HL-60 (cell line): ENCODE data around the gene DPYSL4.

ENCODE experiments used
- DNase-seq, 2 experiments: peaks; one replicate each; pipeline ENCODE4 v3.0.0-alpha.2; 2010 to 2020; ENCODE audit warnings: low read depth in 1 of 2, low spot score in 1 of 2
- H3K27ac ChIP-seq: fragments of 250-450 bp; sonication (Bioruptor Pico); replicated peaks from 2 replicates; pipeline ENCODE4 v1.5.1; 2020; ENCODE audit warnings: mild to moderate bottlenecking, moderate library complexity
- H3K27me3 ChIP-seq: fragments of 250-450 bp; sonication (Bioruptor Pico); 2 replicates; pipeline ENCODE4 v1.5.1; 2021; ENCODE audit warnings: mild to moderate bottlenecking, moderate library complexity; ENCODE audit not compliant: insufficient read depth, poor library complexity, severe bottlenecking
- H3K4me3 ChIP-seq: replicated peaks from 2 replicates; pipeline ENCODE4 v1.5.1; 2011; ENCODE audit warnings: mild to moderate bottlenecking, control low read depth, low read length; ENCODE audit not compliant: insufficient read depth
- GABPA ChIP-seq: IDR thresholded peaks from 2 replicates; pipeline ENCODE4 v1.6.1; 2012; ENCODE audit warnings: low read depth
- POLR2AphosphoS5 ChIP-seq: IDR thresholded peaks from 2 replicates; pipeline ENCODE4 v1.6.1; 2012; ENCODE audit warnings: low read depth
- REST ChIP-seq: IDR thresholded peaks from 2 replicates; pipeline ENCODE4 v1.6.1; 2012; ENCODE audit warnings: low read depth; ENCODE audit not compliant: insufficient replicate concordance
- SPI1 ChIP-seq: IDR thresholded peaks from 2 replicates; pipeline ENCODE4 v1.6.1; 2012; ENCODE audit warnings: low read depth, mild to moderate bottlenecking, borderline replicate concordance
- TF ChIP-seq, protein P1 (sequence below): IDR thresholded peaks from one replicate; pipeline ENCODE4 v1.5.1; 2011; ENCODE audit warnings: low read length, control low read depth, inconsistent platforms; ENCODE audit not compliant: insufficient read depth

Gene DPYSL4

GRCh38 chr10:132178672-132179545 is 7.8 kb upstream of the DPYSL4 start:
- H3K27me3 ChIP-seq = peaks cover 21% of the 10 kb centered on the region
- no peak for DNase-seq
- TF ChIP-seq REST (no peak), SPI1 (no peak), GABPA (no peak), POLR2AphosphoS5 (no peak)
- TF ChIP-seq, protein P1, sequence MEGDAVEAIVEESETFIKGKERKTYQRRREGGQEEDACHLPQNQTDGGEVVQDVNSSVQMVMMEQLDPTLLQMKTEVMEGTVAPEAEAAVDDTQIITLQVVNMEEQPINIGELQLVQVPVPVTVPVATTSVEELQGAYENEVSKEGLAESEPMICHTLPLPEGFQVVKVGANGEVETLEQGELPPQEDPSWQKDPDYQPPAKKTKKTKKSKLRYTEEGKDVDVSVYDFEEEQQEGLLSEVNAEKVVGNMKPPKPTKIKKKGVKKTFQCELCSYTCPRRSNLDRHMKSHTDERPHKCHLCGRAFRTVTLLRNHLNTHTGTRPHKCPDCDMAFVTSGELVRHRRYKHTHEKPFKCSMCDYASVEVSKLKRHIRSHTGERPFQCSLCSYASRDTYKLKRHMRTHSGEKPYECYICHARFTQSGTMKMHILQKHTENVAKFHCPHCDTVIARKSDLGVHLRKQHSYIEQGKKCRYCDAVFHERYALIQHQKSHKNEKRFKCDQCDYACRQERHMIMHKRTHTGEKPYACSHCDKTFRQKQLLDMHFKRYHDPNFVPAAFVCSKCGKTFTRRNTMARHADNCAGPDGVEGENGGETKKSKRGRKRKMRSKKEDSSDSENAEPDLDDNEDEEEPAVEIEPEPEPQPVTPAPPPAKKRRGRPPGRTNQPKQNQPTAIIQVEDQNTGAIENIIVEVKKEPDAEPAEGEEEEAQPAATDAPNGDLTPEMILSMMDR = no peak
- H3K27ac ChIP-seq = no peak overlapping the region
- no peak overlapping the region for H3K4me3 ChIP-seq

- Histone ChIP-seq H3K4me3 (no peak overlapping the region), H3K27me3 (peaks cover 29% of the 10 kb centered on the region), H3K27ac (no peak overlapping the region)
- TF ChIP-seq POLR2AphosphoS5 = no peak
- no peak for TF ChIP-seq GABPA
- TF ChIP-seq SPI1 = no peak
- no peak for TF ChIP-seq REST
- TF ChIP-seq, protein P1 = no peak
- DNase-seq = no peak
These were observed 7.0 kb upstream of the DPYSL4 start for GRCh38 chr10:132179551-132180392.

DNA sequence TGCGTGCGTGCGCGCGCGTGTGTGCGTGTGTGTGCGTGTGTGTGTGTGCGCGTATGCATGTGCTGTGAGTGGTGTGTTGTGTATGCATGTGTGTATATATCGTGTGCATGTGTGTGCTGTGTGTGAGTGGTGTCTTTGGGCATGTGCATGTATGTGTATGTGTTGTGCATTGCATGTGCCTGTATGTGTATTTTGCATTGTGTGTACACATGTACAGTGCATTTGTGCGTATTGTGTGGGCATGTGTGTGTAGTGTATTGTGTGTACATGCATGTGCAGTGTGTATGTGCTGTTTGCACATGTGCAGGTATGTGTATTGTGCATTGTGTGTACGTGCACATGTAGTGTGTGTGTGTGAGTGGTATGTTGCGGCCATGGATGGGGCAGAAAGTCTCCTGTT is 6.0 kb upstream of the DPYSL4 start:
- TF ChIP-seq SPI1 = no peak
- TF ChIP-seq GABPA = no peak
- TF ChIP-seq, protein P1 = no peak
- TF ChIP-seq REST = no peak
- no peak for TF ChIP-seq POLR2AphosphoS5
- DNase-seq = no peak
- Histone ChIP-seq H3K27me3 (peaks cover 36% of the 10 kb centered on the region), H3K4me3 (no peak overlapping the region), H3K27ac (no peak overlapping the region)
